HG02938 (cell line): ENCODE results near the gene PSMD1.
A peak's percentile ranks its signal among the peaks of the same experiment; 100 is the strongest.
"Not testable (repeated sequence)": the region's sequence is repeated elsewhere in the genome, so short reads cannot be mapped to it uniquely, and the experiment has no call there.

ENCODE experiments used
- ATAC-seq: cut with Tn5 transposase; IDR thresholded peaks from one replicate; pipeline ENCODE4 v1.9.1; 2021; ENCODE audit warnings: mild to moderate bottlenecking, moderate library complexity; ENCODE audit not compliant: unreplicated experiment

PSMD1 gene

DNA sequence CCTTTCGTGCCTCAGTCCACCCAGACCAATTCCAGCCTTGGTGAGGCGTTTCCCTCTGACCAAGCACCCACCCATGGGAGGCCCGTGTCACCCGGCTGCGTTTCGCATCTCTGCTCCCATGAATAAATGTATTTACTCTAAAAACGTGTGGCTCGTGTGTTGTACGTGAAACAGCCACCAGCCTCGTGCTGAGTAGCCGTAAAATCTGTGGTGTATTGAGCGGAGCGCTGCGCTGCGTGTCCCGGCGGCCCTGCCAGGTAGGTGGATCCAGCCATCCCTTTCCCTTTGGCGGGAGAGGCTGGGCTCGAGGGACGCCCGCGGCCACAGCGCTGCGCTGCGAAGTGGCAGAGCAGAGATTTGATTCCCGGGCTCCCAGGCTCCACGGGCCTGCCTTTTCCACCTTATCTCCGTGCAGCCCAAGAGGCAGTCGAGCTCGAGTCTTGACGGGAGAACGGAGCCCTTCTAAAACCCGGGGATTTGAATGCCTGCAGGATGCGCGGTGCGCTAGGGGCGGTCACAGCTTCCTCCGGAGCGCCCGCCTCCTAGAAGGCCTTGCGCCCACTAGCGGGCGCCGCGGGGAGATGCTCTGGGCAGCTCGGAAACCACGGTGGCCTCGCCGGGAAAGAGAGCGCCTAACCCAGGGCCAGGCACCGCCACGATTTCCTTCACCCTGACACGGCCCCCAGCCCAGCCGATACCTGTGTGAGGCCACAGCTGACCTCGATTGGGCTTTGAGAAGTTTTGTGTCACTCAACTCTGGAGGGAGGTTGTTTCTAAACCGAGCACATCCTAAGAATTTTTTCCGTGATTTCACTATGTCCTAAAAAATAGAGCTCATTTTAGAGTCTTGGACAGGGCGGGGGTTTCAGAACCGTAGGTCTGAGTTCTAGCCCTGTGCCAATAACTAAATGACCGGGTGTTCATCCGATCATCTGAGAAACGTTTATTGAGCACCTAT, 3.9 kb upstream of the PSMD1 start:
- ATAC-seq = peak; percentile 57

DNA sequence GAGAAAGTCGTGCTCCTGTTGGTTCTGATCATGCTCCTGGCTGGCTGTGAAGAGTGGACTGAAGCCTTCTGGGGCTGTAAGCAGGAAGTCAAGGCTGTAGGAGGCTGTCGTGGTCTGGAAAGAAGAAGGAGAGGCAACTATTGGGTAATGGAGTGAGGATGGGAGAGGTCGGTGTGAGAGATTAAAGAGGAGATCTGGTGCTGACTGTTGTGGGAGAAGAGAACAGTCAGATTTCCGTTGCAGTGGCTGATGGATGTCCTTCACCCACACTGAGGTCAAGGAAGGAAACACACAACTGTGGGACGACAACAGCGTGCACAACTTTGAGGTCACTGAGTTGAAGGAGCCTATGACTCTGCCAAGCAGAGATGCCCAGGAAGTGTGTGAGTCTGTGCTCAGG, 2.8 kb upstream of the PSMD1 start:
- no peak for ATAC-seq

DNA sequence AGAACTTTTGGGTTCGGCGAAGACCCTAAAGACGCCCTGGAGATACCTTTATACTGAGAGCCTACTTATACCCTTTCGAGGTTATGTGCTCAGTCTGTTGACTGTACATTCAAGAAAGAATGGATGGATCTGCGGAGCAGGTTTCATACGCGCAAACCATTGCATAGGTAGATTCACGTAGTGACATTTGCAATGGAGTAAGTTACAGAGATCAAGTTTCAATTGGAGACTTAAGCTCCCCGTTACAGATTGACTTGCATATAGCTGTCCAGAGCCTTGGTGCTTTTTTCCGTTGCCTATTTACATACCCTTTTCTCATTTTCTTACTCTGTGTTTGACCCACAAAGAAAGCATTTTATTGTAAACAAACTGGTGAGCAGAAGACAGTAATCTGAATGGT, 923 bp downstream of the PSMD1 start:
- no peak for ATAC-seq

DNA sequence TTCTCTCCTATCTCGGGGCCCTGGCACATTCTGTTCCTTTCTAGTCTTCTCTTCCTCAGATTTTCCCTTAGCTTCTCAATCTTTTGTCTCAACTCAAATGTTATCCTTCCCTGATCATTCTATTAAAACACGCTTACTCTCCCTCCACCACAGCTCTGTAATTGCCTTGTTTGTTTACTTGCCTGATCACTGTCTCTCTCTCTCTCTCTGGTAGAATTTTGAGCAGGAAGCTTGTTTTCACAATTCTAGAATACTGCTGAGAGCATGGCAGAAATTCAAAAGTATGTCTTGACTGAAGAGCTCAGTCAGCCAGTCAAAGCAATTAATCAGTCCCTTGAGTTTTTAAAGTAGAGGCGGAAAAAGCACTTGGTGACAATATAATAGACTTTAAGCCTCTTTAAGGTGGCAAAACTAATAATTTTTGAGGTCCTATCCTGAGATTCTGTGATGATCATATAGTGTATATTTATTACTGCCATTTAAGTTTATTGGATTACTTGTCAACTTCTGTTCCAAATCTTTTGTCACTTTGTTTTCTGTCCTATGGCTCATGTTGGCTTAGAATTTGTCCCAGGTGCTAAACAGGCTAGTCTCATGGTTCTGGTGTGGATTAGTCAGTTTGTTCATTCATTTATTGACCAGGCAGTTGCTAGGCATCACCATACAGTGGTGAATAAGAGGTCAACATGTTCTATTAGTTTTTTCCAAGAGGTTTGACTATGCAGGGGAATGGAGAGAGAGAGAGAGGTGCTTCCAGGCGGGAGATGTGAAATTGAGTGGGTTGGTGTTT, 2.3 kb downstream of the PSMD1 start:
- ATAC-seq = no peak

DNA sequence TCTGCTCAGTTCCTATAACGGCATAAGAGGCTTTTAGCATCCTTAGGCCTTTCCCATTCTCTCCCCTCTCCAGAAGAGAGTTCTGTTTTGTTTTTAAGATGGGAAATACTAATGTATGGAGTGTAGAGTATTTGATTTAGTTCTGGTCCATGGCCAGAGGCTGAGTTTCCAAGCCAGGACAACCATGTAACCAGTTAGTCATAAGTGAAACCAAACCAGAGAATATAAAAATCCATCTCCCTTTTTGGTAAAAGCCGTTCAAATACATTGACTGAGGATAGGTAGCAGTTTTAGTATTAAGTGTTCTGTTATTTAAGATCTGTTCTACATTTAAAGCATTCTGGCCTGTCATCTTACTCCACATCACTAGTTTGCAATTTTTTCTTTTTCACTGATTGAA, 3.1 kb downstream of the PSMD1 start:
- ATAC-seq = no peak

DNA sequence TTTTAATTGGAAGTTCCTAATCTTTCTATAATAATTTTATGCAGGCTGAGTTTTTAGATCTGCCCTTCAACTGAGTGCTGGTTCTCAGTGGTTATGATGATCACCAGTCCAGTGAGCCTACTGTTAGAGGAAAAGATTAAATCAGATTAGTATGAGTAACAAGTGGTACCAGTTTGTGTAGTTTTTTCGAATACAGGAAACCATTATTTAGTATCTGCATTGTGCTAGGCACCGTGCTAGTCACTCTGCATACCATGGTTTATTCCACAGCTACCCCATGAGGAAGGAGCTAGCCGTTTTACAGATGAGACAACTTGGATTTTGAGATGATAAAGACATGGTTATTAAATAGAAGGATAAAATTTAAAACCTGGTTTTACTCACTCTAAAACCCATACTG, 6.1 kb downstream of the PSMD1 start:
- no peak for ATAC-seq

DNA sequence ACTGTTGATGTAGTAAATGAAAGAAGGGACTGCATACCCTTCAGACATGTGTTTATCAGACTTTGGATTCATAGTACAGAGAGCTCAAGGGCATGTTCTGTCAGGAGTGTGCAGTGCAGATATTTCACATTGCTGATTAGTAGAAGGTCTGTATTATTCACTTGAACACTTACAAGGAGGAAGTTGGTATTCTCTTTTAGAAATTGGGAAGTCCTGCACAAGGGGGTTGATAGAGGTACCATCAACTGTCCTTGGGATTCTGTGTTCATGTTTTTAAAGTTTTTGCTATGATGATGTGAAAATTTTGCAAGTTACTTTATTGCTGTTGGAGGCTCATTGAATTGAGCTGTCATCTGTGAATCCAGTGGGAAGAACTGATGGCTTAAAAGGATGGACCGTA, 6.7 kb downstream of the PSMD1 start:
- ATAC-seq = no peak

DNA sequence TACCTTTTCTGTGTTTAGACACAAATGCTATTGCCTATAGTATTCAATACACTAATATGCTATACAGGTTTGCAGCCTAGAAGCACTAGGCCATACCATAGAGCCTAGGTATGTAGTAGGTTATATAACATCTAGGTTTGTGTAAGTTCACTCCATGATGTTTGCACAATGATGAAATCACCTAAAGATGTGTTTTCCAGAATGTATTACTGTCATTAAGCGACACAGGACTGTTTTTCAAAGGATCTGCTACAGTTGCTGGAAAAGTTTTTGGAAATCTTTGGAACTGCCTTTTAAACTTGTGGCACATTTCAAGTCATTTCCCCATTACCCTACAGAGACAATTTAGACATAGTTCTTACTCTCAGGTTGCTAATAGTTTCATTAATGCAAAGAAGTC, 9.3 kb downstream of the PSMD1 start:
- no peak for ATAC-seq

DNA sequence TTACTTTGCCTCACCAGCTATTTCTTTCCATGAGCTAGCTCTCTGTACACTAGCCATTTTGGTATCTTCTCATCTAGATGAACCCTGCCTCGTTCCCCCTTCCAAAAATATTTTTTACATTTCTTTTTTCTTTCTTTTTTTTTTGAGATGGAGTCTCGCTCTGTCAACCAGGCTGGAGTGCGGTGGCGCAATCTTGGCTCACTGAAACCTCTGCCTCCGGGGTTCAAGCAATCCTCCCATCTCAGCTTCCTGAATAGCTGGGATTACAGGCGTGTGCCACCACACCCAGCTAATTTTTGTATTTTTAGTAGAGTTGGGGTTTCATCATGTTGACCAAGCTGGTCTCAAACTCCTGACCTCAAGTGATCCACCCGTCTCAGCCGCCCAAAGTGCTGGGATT, 10.9 kb downstream of the PSMD1 start:
- ATAC-seq = not testable (repeated sequence)

DNA sequence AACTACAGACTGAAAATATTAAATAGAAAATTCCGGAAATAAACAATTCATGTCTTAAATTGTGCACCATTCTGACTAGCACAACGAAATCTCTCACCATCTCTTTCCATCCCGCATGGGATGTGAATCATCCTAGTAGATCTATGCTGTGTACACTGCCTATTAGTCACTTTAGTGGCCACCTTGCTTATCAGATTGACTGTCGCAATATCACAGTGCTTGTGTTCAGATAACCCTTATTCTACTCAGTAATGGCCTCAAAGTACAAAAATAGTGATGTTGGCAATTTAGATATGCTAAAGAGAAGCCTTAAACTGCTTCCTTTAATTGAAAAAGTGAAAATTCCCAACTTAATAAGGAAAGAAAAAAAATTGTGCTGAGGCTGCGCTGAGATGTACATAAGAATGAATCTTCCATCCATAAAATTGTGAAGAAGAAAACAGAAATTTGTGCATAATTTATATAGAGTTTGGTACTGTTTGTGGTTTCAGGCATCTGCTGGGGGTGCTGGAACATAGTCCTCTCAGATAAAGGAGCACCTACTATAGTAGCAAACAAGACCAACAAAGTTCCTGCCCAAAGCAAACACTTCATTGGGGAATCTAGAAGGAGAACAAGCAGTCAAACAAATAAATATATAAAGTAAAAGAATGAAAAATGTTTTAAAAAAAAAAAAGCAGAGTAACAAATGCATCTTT, 12.0 kb downstream of the PSMD1 start:
- no peak for ATAC-seq

DNA sequence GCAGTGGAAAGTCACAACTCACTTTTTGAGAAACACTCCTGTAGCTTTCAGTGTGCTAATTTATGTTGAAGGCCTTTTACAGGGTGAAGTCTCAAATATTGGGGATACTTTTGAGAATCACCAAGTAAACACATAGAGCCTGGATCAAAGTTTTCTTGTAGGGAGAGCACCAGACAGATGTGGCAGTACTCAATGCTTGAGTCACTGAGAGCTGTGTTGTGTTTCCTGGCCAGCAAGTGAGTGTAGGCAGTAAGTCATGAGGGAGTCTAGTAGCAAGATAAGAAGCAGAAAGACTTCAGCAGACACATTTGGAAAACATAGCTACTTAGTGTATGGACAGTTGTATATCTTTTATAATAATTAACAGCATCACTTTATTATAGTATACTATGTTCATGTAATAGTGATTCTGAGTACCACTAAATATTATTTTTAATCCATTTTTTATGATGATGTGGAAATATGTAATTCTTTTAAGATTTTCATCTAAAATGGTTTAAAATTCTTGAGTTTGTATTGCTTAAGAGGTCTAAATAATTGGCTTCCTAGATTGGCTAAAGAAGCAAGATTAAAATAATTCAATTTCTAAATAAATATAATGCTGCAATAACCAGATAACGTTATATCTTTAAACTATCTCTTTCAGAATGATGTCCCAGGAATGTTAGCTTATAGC, 12.8 kb downstream of the PSMD1 start:
- ATAC-seq = no peak

DNA sequence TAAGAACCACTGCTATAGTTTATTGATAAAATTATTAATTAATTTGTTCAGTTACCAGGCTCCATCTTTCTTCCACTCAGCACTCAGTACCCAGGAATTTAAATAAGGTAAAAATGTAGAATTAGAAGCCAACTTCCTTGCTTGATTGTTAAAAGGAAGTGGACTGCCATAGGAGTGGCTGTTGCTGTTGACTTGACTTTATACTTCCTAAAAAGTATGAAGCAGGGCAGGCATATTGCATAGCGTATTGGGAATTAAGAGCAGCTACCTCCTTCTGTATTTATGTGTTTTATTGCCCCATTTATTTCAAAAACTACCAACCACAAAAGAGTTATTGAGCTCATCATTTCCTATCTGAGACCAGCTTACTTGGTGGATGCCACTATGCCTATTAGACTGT, 27.9 kb downstream of the PSMD1 start:
- ATAC-seq = no peak

DNA sequence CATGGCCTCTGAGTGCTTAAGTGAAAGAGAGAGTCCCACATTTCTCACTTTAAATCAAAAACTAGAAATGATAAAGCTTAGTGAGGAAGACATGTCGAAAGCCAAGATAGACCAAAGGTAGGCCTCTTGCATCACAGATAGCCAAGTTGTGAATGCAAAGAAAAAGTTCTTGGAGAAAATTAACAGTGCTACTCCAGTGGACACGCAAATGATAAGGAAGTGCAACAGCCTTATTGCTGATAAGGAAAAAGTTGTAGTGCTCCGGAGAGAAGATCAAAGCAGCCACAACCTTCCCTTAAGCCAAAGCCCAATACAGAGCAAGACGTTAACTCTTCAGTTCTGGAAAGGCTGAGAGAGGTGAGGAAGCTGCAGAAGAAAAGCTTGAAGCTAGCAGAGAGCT, 32.1 kb downstream of the PSMD1 start:
- ATAC-seq = no peak

DNA sequence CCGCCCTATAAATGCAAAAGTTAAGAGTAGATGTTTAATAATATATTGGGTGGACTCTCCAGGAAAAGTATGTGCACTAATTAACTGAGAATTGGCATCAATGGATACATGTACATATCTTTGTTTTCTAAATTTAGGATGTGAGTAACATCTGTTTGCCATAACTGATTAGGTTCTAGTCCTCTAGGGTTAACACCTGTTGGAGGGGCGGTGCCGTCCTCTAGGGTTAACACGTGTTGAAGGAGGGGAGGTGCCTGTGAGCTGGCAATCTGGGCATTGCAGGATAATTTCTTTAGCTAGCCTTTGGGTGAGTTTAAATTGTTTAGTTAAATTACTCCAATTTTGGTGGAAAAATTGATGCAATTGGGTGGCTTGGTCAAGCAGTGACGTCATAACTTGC, 37.3 kb downstream of the PSMD1 start:
- ATAC-seq = no peak

DNA sequence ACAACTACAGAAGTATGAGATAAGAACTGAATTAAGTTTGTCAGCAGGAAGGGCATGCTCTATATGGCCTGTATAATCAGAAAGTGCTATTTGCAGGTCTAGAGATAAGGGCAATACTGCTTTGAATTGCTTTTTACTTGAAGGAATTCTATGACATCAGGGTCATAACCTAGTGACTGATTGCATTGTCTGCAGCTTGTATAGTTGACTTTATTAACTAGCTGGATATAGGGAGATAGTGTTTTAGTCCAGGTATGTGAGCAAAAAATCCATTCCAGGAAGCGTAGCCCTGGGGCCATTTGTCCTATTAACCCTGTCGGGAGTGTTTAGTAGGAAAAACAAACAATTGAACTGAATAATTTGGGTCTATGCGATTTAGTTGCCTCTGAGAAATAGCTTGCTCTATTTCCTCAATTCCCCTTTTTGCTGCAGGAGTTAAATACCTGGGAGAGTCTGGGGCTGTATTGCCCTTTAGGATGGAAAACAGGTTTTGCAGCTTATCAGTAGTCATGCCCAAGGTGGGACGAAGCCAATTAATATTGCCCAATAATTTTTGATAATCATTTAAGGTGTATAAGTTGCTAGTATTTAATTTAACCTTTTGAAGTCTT, 38.2 kb downstream of the PSMD1 start:
- no peak for ATAC-seq

DNA sequence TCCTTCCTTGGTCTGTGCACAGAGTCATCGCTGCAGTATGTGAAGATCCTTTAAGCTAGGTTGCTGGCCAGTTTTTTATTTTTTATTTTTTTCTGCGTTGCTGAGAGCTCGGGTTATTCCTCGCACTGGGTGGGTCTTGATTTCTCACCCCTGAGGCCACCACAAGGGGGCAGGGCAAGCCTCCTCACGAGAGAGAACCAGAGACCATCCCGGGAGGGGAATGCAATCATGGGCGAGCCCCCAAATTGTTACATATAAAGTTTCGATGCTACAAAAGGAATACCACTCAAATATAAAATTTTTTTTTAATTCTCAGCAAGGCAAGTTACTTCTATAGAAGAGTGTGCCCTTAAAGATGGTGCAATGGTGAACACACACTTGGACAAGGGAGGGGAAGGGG, 43.3 kb downstream of the PSMD1 start:
- no peak for ATAC-seq

DNA sequence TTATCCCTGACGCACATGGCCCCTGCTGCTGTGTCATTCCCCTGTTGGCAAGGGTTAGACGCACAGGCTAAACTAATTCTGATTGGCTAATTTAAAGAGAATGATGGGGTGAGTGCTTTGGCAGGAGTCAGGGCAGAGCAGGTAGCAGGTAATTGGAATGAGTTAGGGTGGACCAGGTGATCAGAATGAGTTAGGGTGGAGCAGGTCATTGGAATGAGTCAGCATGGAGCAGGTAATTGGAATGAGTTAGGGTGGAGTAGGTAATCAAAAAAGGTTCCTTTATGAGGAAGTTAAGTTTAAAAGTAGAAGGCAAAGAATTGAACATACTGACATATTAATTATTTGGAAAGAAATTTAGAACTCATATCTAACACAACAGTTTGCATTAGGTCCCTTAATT, 43.7 kb downstream of the PSMD1 start:
- ATAC-seq = not testable (repeated sequence)

DNA sequence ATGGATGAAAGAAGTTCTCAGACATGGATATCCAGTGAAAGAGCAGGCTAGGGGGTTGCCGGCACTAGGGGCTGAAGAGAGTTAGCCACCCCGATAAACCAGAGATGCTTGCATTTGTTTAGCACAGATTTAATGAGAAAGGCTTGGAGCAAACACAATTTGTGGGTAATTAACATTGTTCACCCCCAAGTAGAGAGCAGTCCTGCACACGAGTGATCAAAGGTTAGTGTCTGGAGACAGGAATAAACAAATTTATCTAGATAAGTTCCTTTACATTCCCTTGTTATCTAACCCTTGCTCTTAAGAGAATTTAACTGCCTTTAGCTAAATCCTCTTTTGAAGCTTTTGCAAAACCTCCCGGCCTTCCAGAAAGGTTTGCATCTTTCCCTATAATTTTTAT, 44.3 kb downstream of the PSMD1 start:
- no peak for ATAC-seq

DNA sequence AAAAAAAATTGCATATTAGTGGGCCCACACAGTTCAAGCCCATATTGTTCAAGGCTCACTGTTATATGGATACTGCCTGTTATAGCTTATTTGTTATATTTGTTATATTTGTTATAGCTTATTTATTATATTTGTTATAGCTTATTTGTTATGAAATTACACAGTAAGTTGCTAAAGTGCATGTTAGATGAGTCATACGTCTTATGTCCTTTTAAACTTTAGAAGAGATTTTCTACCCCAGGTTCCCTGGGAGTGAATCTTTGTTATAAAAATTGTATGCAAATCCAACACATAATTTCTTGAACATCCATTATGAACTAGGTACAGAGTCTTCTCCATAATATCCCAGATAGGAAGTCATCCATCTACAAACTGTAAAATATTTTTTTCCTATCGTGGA, 46.1 kb downstream of the PSMD1 start:
- ATAC-seq = no peak

DNA sequence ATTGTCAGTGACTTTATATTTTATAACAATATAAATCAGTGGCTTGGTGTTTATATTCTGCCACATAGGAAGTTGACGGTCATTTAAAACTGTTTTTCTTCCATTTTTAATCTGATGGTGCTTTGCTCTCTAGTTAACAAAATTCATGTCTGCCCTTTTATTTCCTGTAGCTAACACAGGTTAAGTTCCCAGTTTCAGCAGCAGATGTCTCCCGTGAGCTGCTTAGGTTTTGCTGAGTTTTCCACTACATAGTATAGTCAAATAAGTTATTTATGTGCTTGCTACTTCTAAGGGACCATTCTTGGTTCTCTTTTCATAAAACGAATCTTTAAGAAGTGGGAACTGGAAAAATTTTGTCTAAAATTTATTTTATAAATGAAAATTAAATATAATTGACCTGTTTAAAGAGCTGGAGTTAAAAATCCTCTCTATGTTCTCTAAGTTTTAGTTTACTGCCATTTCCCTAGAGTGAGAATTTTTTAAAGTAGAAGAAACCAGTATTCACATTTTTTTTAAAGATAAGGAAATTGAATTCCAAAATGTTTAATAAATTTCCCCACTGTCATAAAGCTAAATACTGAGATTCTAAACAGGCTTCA, 47.5 kb downstream of the PSMD1 start:
- peak; percentile 75 for ATAC-seq
